HG03439 (cell line): ENCODE data around the gene NPLOC4.
"Not testable (repeated sequence)": the region's sequence is repeated elsewhere in the genome, so short reads cannot be mapped to it uniquely, and the experiment has no call there.

Experiments used
- ATAC-seq: cut with Tn5 transposase; IDR thresholded peaks from one replicate; pipeline ENCODE4 v1.9.1; 2021; ENCODE audit warnings: mild to moderate bottlenecking, moderate library complexity; ENCODE audit not compliant: unreplicated experiment

Gene NPLOC4

GRCh38 chr17:81589612-81590011, 47.3 kb downstream of the NPLOC4 start:
- no peak for ATAC-seq

GRCh38 chr17:81586096-81586495, 50.8 kb downstream of the NPLOC4 start:
- ATAC-seq = no peak

GRCh38 chr17:81584771-81585170, 52.1 kb downstream of the NPLOC4 start:
- ATAC-seq = not testable (repeated sequence)

- no peak for ATAC-seq
These were observed 53.1 kb downstream of the NPLOC4 start for GRCh38 chr17:81583589-81584342.

GRCh38 chr17:81582749-81583148, 54.2 kb downstream of the NPLOC4 start:
- ATAC-seq = no peak

GRCh38 chr17:81582341-81582740, 54.6 kb downstream of the NPLOC4 start:
- no peak for ATAC-seq

- no peak for ATAC-seq
These were observed 55.2 kb downstream of the NPLOC4 start for GRCh38 chr17:81581758-81582157.

- no peak for ATAC-seq
These were observed 56.4 kb downstream of the NPLOC4 start for GRCh38 chr17:81580481-81580880.

- ATAC-seq = no peak
These were observed 57.0 kb downstream of the NPLOC4 start for GRCh38 chr17:81579821-81580321.

- no peak for ATAC-seq
These were observed 57.6 kb downstream of the NPLOC4 start for GRCh38 chr17:81579298-81579697.

- no peak for ATAC-seq
These were observed 58.2 kb downstream of the NPLOC4 start for GRCh38 chr17:81578561-81579225.

- ATAC-seq = no peak
These were observed 58.9 kb downstream of the NPLOC4 start for GRCh38 chr17:81578038-81578441.

GRCh38 chr17:81577278-81578000, 59.5 kb downstream of the NPLOC4 start:
- no peak for ATAC-seq

GRCh38 chr17:81576621-81577277, 60.2 kb downstream of the NPLOC4 start:
- ATAC-seq = no peak

GRCh38 chr17:81575836-81576235, 61.1 kb downstream of the NPLOC4 start:
- ATAC-seq = no peak

GRCh38 chr17:81574643-81574956, 62.3 kb downstream of the NPLOC4 start:
- ATAC-seq = no peak

- ATAC-seq = no peak
These were observed 62.9 kb downstream of the NPLOC4 start for GRCh38 chr17:81573794-81574642.

GRCh38 chr17:81572563-81573168, 64.2 kb downstream of the NPLOC4 start:
- ATAC-seq = no peak

GRCh38 chr17:81570964-81571363, 65.9 kb downstream of the NPLOC4 start:
- ATAC-seq = no peak

- ATAC-seq = no peak
These were observed 66.9 kb downstream of the NPLOC4 start for GRCh38 chr17:81569986-81570514.
